ENCODE data around the gene SLC9A1.

- TF ChIP-seq, protein P1, sequence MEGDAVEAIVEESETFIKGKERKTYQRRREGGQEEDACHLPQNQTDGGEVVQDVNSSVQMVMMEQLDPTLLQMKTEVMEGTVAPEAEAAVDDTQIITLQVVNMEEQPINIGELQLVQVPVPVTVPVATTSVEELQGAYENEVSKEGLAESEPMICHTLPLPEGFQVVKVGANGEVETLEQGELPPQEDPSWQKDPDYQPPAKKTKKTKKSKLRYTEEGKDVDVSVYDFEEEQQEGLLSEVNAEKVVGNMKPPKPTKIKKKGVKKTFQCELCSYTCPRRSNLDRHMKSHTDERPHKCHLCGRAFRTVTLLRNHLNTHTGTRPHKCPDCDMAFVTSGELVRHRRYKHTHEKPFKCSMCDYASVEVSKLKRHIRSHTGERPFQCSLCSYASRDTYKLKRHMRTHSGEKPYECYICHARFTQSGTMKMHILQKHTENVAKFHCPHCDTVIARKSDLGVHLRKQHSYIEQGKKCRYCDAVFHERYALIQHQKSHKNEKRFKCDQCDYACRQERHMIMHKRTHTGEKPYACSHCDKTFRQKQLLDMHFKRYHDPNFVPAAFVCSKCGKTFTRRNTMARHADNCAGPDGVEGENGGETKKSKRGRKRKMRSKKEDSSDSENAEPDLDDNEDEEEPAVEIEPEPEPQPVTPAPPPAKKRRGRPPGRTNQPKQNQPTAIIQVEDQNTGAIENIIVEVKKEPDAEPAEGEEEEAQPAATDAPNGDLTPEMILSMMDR (IDR thresholded peaks at IDR 0.05; ENCODE audit: borderline replicate concordance, extremely low read depth, low read length, poor library complexity, severe bottlenecking) = no peak
- TF ChIP-seq EZH2 (IDR thresholded peaks at IDR 0.05; ENCODE audit: borderline replicate concordance, low read depth, low read length, severe bottlenecking) = no peak
These were observed 24.5 kb upstream of the SLC9A1 start for GRCh38 chr1:27179379-27179778.

All from DND-41 (cell line).